ENCODE data around the gene HPCAL4. TPM values are rescaled to one million over a fixed set of nuclear protein-coding genes. Genes with fewer than 3 reads are reported as not detected.

Gene HPCAL4
- total RNA-seq, 4 donors from 2014 or later: 0.17 to 1.8 TPM; not detected in 2

DNA sequence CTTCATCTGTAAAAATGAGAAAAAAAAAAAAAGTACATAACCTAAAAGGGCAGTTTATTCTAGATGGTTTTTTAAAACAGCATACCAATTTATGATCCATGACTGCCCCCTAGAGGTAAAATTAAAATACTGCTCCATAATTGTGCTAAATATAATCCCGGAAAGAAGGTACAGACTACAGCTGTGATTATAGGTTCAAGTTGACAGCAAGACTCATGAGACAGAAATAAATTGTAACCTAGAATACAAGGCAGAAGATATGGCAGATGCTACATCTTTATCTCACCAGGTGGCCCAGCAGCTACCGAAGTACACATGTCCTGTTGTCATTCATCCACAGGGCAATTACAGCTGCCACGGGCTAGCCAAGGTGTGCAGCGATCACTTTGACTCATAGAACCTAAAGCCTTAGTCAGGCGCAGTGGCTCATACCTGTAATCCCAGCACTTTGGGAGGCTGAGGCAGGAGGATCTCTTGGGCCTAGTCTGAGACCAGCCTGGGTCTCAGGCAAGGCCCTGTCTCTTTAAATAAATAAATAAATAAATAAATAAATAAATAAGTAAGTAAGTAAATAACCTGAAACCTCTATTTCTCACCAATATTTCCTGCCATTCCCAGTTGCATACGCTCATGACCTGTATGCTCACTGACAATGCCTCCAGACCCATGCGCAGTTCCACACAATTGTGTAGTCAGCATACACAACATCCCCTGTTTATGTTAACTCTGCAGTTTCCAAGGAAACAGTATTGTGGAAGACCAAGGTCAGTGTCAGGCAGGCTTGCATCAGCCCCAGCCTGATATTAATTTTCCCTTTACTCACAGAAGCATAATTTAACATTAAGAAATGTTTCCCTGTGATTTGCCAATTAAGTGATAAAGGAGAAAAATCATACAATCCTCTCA, 29.1 kb upstream of the HPCAL4 start:
- WGBS, 2 donors (ENCODE audit: low coverage in 1 of 2): 35 to 41% methylated on average over 7 of the region's 7 CpGs
- Histone ChIP-seq H3K4me3 (no peak overlapping the region), H3K4me1 (no peaks in the 10 kb centered on the region), H3K9me3 (no peaks in the 10 kb centered on the region), H3K27ac (no peak overlapping the region), H3K36me3 (no peaks in the 10 kb centered on the region), H3K27me3 (peaks cover 24% of the 10 kb centered on the region)
- ATAC-seq: peak; percentile 55
- TF ChIP-seq POLR2AphosphoS5 (IDR thresholded peaks at IDR 0.05): no peak
- peak; percentile 64 to 80 (median 70) for TF ChIP-seq CTCF (IDR thresholded peaks at IDR 0.05)
- no peak for TF ChIP-seq POLR2A (IDR thresholded peaks at IDR 0.05)
- no peak for TF ChIP-seq EP300 (IDR thresholded peaks at IDR 0.05)

GRCh38 chr1:39717809-39718208, 26.6 kb upstream of the HPCAL4 start:
- 39 to 54% methylated on average over 4 to 6 of the region's 6 CpGs for WGBS, 2 donors (ENCODE audit: low coverage in 1 of 2)
- Histone ChIP-seq H3K4me1 (no peaks in the 10 kb centered on the region), H3K36me3 (no peaks in the 10 kb centered on the region), H3K27ac (no peak overlapping the region), H3K27me3 (peaks cover 47% of the 10 kb centered on the region), H3K9me3 (no peaks in the 10 kb centered on the region), H3K4me3 (no peak overlapping the region)
- ATAC-seq: no peak
- no peak for TF ChIP-seq CTCF (IDR thresholded peaks at IDR 0.05)
- TF ChIP-seq POLR2A (IDR thresholded peaks at IDR 0.05): no peak
- no peak for TF ChIP-seq POLR2AphosphoS5 (IDR thresholded peaks at IDR 0.05)
- TF ChIP-seq EP300 (IDR thresholded peaks at IDR 0.05): no peak

DNA sequence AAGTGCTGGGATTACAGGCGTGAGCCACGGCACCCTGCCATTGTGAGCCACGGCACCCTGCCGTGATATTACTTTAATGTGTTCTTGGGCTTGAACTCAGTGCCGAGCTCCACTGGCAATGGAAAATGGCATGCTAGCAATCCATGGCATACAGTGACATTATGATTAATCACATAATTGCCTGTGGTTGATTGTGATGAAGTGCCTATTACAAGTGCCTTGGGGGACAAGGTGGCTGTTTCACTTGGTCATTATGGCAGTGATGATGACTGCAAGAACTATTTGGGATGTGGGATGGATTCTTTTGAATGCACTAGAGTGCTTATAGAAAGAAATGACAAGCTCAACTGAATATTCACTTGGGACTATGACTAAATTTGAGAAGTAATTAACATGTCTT, 22.3 kb upstream of the HPCAL4 start:
- TF ChIP-seq EP300 (IDR thresholded peaks at IDR 0.05) (no peak), POLR2AphosphoS5 (IDR thresholded peaks at IDR 0.05) (no peak), CTCF (IDR thresholded peaks at IDR 0.05) (no peak), POLR2A (IDR thresholded peaks at IDR 0.05) (no peak)
- Histone ChIP-seq H3K36me3 (no peaks in the 10 kb centered on the region), H3K4me3 (no peak overlapping the region), H3K4me1 (no peaks in the 10 kb centered on the region), H3K9me3 (no peaks in the 10 kb centered on the region), H3K27me3 (peaks cover 75% of the 10 kb centered on the region), H3K27ac (no peak overlapping the region)
- WGBS, 2 donors (ENCODE audit: low coverage in 1 of 2): 83% methylated on average over 5 of the region's 5 CpGs; no CpG with 5 or more reads in 1 of the 2 donors
- ATAC-seq: no peak

DNA sequence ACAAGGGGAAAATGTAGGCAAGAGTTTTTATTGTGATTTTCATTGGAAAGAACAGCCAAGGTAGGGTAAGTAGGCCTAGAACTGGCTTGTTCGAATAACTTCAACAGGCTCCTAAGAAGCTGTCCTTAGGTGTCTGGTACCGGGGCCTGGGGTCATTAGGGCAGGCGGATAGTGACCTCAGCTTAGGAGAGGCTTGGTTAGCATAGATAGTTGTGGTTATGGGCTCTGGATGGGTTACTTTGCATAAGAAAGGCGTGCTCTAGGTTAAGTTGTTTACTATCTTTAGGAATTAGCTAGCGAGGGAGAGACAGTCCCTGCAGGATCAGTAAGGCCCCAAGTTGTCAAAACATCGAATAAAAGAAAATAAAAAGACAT, 20.7 kb upstream of the HPCAL4 start:
- no peaks in the 10 kb centered on the region for H3K36me3 ChIP-seq
- 70 to 74% methylated on average over 2 to 6 of the region's 6 CpGs for WGBS, 2 donors (ENCODE audit: low coverage in 1 of 2)

More for the DNA sequence above, 20.7 kb upstream of the HPCAL4 start:
- no peak overlapping the region for H3K27ac ChIP-seq
- H3K4me3 ChIP-seq: no peak overlapping the region
- no peak for TF ChIP-seq CTCF (IDR thresholded peaks at IDR 0.05)
- TF ChIP-seq POLR2AphosphoS5 (IDR thresholded peaks at IDR 0.05): no peak
- TF ChIP-seq EP300 (IDR thresholded peaks at IDR 0.05): no peak
- TF ChIP-seq POLR2A (IDR thresholded peaks at IDR 0.05): no peak
- H3K9me3 ChIP-seq: no peaks in the 10 kb centered on the region
- no peak for ATAC-seq
- H3K4me1 ChIP-seq: no peaks in the 10 kb centered on the region
- peaks cover 64% of the 10 kb centered on the region for H3K27me3 ChIP-seq

Data from gastroesophageal sphincter (tissue), 4 donors.